Measurements from ENCODE around the gene LGALS3BP.

The LGALS3BP gene

GRCh38 chr17:78934681-78935418 is 44.9 kb downstream of the LGALS3BP start:
- DNase-seq = no peak

- peak; percentile 70 for DNase-seq
These were observed 45.7 kb downstream of the LGALS3BP start for GRCh38 chr17:78933959-78934568.

- peak; percentile 54 for DNase-seq
These were observed 46.4 kb downstream of the LGALS3BP start for GRCh38 chr17:78933025-78933958.

GRCh38 chr17:78929908-78930775 is 49.6 kb downstream of the LGALS3BP start:
- DNase-seq = no peak

GRCh38 chr17:78925662-78926555 is 53.8 kb downstream of the LGALS3BP start:
- DNase-seq = no peak

- DNase-seq = peak; percentile 31
These were observed 54.5 kb downstream of the LGALS3BP start, which contains the start of gene TIMP2 for GRCh38 chr17:78925234-78925633. Gene TIMP2 (minus strand): TSS chr17:78925387. CDS start chr17:78925088, 299 bp downstream.

- DNase-seq = no peak
These were observed 55.1 kb downstream of the LGALS3BP start for GRCh38 chr17:78924481-78925151.

- DNase-seq = no peak
These were observed 55.9 kb downstream of the LGALS3BP start for GRCh38 chr17:78923660-78924453.

GRCh38 chr17:78922816-78923498 is 56.8 kb downstream of the LGALS3BP start:
- DNase-seq = no peak

GRCh38 chr17:78921437-78921971 is 58.2 kb downstream of the LGALS3BP start:
- no peak for DNase-seq

All from GOT3 (cell line).